ENCODE results near the gene GSG1. TPM values are rescaled to one million over a fixed set of nuclear protein-coding genes. Genes with fewer than 3 reads are reported as not detected.

The GSG1 gene
- total and polyA plus RNA-seq, 9 donors, result 5.5 to 23.3 (median 11.2) TPM

GRCh38 chr12:13121568-13121967 is 18.1 kb upstream of the GSG1 start:
- no peak for DNase-seq
- 83% methylated on average over 4 of the region's 5 CpGs for WGBS (ENCODE audit: insufficient coverage)
- no peaks in the 10 kb centered on the region for H3K9me3 ChIP-seq (replicated peaks; ENCODE audit: control insufficient read depth, low read depth, low read length)
- no peaks in the 10 kb centered on the region for H3K27me3 ChIP-seq (ENCODE audit: control insufficient read depth, insufficient read depth, low read length)
- no peak overlapping the region for H3K4me3 ChIP-seq (ENCODE audit: low read length)
- H3K27ac ChIP-seq (ENCODE audit: low read length), result no peak overlapping the region
- H3K36me3 ChIP-seq (ENCODE audit: control insufficient read depth, insufficient read depth, low read length), result no peaks in the 10 kb centered on the region
- H3K4me1 ChIP-seq (ENCODE audit: control insufficient read depth, insufficient read depth, low read length), result no peaks in the 10 kb centered on the region

- Histone ChIP-seq H3K27ac (ENCODE audit: low read length) (no peak overlapping the region), H3K27me3 (ENCODE audit: control insufficient read depth, insufficient read depth, low read length) (no peaks in the 10 kb centered on the region), H3K36me3 (ENCODE audit: control insufficient read depth, insufficient read depth, low read length) (no peaks in the 10 kb centered on the region), H3K4me3 (ENCODE audit: low read length) (no peak overlapping the region), H3K4me1 (ENCODE audit: control insufficient read depth, insufficient read depth, low read length) (no peaks in the 10 kb centered on the region), H3K9me3 (replicated peaks; ENCODE audit: control insufficient read depth, low read depth, low read length) (no peaks in the 10 kb centered on the region)
- no peak for DNase-seq
- no CpG with 5 or more reads among the region's 3 CpGs for WGBS (ENCODE audit: insufficient coverage)
Measured at GRCh38 chr12:13120413-13120812, 16.9 kb upstream of the GSG1 start.

- DNase-seq, result no peak
- no peaks in the 10 kb centered on the region for H3K9me3 ChIP-seq (replicated peaks; ENCODE audit: control insufficient read depth, low read depth, low read length)
- WGBS (ENCODE audit: insufficient coverage), result no CpG with 5 or more reads among the region's 2 CpGs
- no peaks in the 10 kb centered on the region for H3K36me3 ChIP-seq (ENCODE audit: control insufficient read depth, insufficient read depth, low read length)
- no peaks in the 10 kb centered on the region for H3K27me3 ChIP-seq (ENCODE audit: control insufficient read depth, insufficient read depth, low read length)
- no peak overlapping the region for H3K4me3 ChIP-seq (ENCODE audit: low read length)
- no peak overlapping the region for H3K27ac ChIP-seq (ENCODE audit: low read length)
- peaks cover 1% of the 10 kb centered on the region for H3K4me1 ChIP-seq (ENCODE audit: control insufficient read depth, insufficient read depth, low read length)
Measured at GRCh38 chr12:13119826-13120225, 16.4 kb upstream of the GSG1 start.

- no peaks in the 10 kb centered on the region for H3K27me3 ChIP-seq (ENCODE audit: control insufficient read depth, insufficient read depth, low read length)
- WGBS (ENCODE audit: insufficient coverage), result 67% methylated on average over 1 of the region's 6 CpGs
- peaks cover 8% of the 10 kb centered on the region for H3K4me1 ChIP-seq (ENCODE audit: control insufficient read depth, insufficient read depth, low read length)
- H3K27ac ChIP-seq (ENCODE audit: low read length), result peak overlapping the region; percentile 31
- DNase-seq, result peak; percentile 32
- no peak overlapping the region for H3K4me3 ChIP-seq (ENCODE audit: low read length)
- H3K9me3 ChIP-seq (replicated peaks; ENCODE audit: control insufficient read depth, low read depth, low read length), result peaks cover under 1% of the 10 kb centered on the region
- no peaks in the 10 kb centered on the region for H3K36me3 ChIP-seq (ENCODE audit: control insufficient read depth, insufficient read depth, low read length)
Measured at GRCh38 chr12:13117029-13117428, 13.6 kb upstream of the GSG1 start.

GRCh38 chr12:13116259-13116658 is 12.8 kb upstream of the GSG1 start:
- Histone ChIP-seq H3K27me3 (ENCODE audit: control insufficient read depth, insufficient read depth, low read length) (no peaks in the 10 kb centered on the region), H3K27ac (ENCODE audit: low read length) (peak overlapping the region; percentile 71), H3K9me3 (replicated peaks; ENCODE audit: control insufficient read depth, low read depth, low read length) (peaks cover 4% of the 10 kb centered on the region), H3K36me3 (ENCODE audit: control insufficient read depth, insufficient read depth, low read length) (no peaks in the 10 kb centered on the region), H3K4me1 (ENCODE audit: control insufficient read depth, insufficient read depth, low read length) (peaks cover 8% of the 10 kb centered on the region), H3K4me3 (ENCODE audit: low read length) (no peak overlapping the region)
- WGBS (ENCODE audit: insufficient coverage), result 52% methylated on average over 2 of the region's 7 CpGs
- DNase-seq, result peak; percentile 80

- DNase-seq, result peak; percentile 58
- H3K27ac ChIP-seq (ENCODE audit: low read length), result no peak overlapping the region
- WGBS (ENCODE audit: insufficient coverage), result 36% methylated on average over 10 of the region's 15 CpGs
- no peaks in the 10 kb centered on the region for H3K27me3 ChIP-seq (ENCODE audit: control insufficient read depth, insufficient read depth, low read length)
- no peak overlapping the region for H3K4me3 ChIP-seq (ENCODE audit: low read length)
- H3K9me3 ChIP-seq (replicated peaks; ENCODE audit: control insufficient read depth, low read depth, low read length), result peaks cover 4% of the 10 kb centered on the region
- peaks cover 8% of the 10 kb centered on the region for H3K4me1 ChIP-seq (ENCODE audit: control insufficient read depth, insufficient read depth, low read length)
- H3K36me3 ChIP-seq (ENCODE audit: control insufficient read depth, insufficient read depth, low read length), result no peaks in the 10 kb centered on the region
Measured at GRCh38 chr12:13114251-13115052, 11.0 kb upstream of the GSG1 start.

GRCh38 chr12:13112968-13113367 is 9.5 kb upstream of the GSG1 start:
- Histone ChIP-seq H3K27me3 (ENCODE audit: control insufficient read depth, insufficient read depth, low read length) (no peaks in the 10 kb centered on the region), H3K4me3 (ENCODE audit: low read length) (no peak overlapping the region), H3K9me3 (replicated peaks; ENCODE audit: control insufficient read depth, low read depth, low read length) (peaks cover 7% of the 10 kb centered on the region), H3K36me3 (ENCODE audit: control insufficient read depth, insufficient read depth, low read length) (no peaks in the 10 kb centered on the region), H3K27ac (ENCODE audit: low read length) (no peak overlapping the region), H3K4me1 (ENCODE audit: control insufficient read depth, insufficient read depth, low read length) (peaks cover 8% of the 10 kb centered on the region)
- no peak for DNase-seq
- 77% methylated on average over 3 of the region's 6 CpGs for WGBS (ENCODE audit: insufficient coverage)

GRCh38 chr12:13106666-13107065 is 3.2 kb upstream of the GSG1 start:
- WGBS (ENCODE audit: insufficient coverage), result no CpG with 5 or more reads among the region's 1 CpG
- no peak for DNase-seq
- Histone ChIP-seq H3K9me3 (replicated peaks; ENCODE audit: control insufficient read depth, low read depth, low read length) (peaks cover 3% of the 10 kb centered on the region), H3K4me3 (ENCODE audit: low read length) (no peak overlapping the region), H3K4me1 (ENCODE audit: control insufficient read depth, insufficient read depth, low read length) (peaks cover 7% of the 10 kb centered on the region), H3K27me3 (ENCODE audit: control insufficient read depth, insufficient read depth, low read length) (no peaks in the 10 kb centered on the region), H3K27ac (ENCODE audit: low read length) (no peak overlapping the region), H3K36me3 (ENCODE audit: control insufficient read depth, insufficient read depth, low read length) (no peaks in the 10 kb centered on the region)

GRCh38 chr12:13105781-13106180 is 2.3 kb upstream of the GSG1 start:
- Histone ChIP-seq H3K9me3 (replicated peaks; ENCODE audit: control insufficient read depth, low read depth, low read length) (peaks cover 3% of the 10 kb centered on the region), H3K27me3 (ENCODE audit: control insufficient read depth, insufficient read depth, low read length) (no peaks in the 10 kb centered on the region), H3K27ac (ENCODE audit: low read length) (no peak overlapping the region), H3K4me1 (ENCODE audit: control insufficient read depth, insufficient read depth, low read length) (peaks cover 12% of the 10 kb centered on the region), H3K4me3 (ENCODE audit: low read length) (no peak overlapping the region), H3K36me3 (ENCODE audit: control insufficient read depth, insufficient read depth, low read length) (no peaks in the 10 kb centered on the region)
- no CpG with 5 or more reads among the region's 1 CpG for WGBS (ENCODE audit: insufficient coverage)
- DNase-seq, result no peak

- H3K27me3 ChIP-seq (ENCODE audit: control insufficient read depth, insufficient read depth, low read length), result no peaks in the 10 kb centered on the region
Measured at GRCh38 chr12:13104409-13104808, 942 bp upstream of the GSG1 start.

More at GRCh38 chr12:13104409-13104808, 942 bp upstream of the GSG1 start:
- DNase-seq, result peak; percentile 43
- Histone ChIP-seq H3K9me3 (replicated peaks; ENCODE audit: control insufficient read depth, low read depth, low read length) (peaks cover 3% of the 10 kb centered on the region), H3K4me3 (ENCODE audit: low read length) (no peak overlapping the region), H3K36me3 (ENCODE audit: control insufficient read depth, insufficient read depth, low read length) (no peaks in the 10 kb centered on the region), H3K27ac (ENCODE audit: low read length) (no peak overlapping the region), H3K4me1 (ENCODE audit: control insufficient read depth, insufficient read depth, low read length) (peaks cover 25% of the 10 kb centered on the region)
- no CpG with 5 or more reads among the region's 3 CpGs for WGBS (ENCODE audit: insufficient coverage)
